ENCODE results near the gene FLVCR1.
"Not testable (repeated sequence)": the region's sequence is repeated elsewhere in the genome, so short reads cannot be mapped to it uniquely, and the experiment has no call there.

The FLVCR1 gene

GRCh38 chr1:212860713-212861581 is 2.9 kb downstream of the FLVCR1 start:
- no peak for DNase-seq

DNA sequence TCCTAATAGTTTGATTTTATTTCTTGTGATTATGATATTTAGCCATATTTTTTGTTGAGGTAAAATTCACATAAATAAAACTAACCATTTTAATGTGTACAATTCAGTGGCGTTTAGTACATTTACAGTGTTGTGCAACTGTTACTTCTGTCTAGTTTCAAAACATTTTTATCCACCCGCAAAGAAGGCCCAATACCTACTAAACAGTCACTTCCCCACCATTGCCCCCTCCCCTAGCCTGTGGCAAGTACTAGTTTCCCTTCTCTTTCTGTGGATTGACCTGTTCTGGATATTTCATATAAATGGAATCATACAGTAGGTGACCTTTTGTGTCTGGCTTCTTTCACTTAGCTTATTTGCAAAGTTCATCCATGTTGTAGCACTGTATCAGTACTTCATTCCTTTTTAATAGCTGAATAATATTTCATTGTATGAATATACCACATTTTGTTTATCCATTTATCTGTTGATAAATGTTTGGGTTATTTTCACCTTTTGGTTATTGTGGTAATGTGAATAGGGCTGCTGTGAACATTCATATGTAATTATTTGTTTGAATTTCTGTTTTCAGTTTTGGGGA is 4.1 kb downstream of the FLVCR1 start:
- DNase-seq, result no peak

DNA sequence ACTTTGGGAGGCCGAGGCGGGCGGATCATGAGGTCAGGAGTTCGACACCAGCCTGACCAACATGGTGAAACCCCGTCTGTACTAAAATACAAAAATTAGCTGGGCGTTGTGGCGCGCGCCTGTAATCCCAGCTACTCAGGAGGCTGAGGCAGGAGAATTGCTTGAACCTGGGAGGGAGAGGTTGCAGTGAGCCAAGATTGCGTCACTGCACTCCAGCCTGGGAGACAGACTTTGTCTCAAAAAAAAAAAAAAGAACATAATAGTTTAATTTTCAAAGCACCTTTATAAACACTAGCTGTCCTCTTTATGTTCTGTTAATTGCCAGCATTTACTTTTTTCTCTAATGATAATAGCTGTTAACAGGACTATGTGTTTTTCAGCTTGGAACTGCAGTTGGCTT is 5.3 kb downstream of the FLVCR1 start:
- DNase-seq, result not testable (repeated sequence)

DNA sequence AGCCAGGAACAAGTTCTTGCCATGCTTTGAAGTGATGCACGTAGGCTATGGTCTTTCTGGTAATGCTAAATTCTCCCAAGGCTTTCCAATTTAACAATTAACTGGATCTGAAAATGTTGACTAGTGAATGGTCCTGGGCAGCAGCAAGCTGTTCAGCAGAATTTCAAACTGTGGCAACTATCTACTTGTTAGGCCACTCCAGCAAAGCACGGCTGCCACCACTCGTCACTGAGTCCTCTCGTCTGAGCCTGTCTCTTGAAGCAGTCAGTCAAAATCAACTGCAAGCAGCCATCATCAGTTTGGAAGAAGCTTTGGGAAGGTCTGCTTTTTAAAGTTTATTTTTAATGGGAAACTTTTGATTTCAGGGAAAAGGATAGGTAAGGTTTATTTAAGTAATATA is 6.1 kb downstream of the FLVCR1 start:
- peak in 7 of 51 donors; percentile 1 to 35 (median 5) for DNase-seq

DNA sequence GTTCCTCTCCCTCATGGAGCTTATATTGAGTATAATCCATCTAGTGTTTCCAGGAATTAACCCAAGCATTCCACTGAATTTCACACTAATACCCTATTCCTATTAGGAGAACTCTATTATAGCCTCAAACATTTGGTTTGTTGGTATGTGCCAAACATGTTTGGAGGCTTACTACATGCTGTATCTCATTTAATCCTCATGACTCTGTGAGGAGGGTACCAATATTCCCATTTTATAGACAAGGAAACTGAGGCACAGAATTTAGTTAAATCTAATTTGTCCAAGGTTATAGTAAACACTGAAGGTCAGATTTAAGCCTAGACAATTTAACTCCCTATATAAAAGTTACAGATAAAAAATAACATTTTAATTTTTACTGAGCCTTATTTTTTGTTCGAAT is 9.1 kb downstream of the FLVCR1 start:
- no peak for DNase-seq

DNA sequence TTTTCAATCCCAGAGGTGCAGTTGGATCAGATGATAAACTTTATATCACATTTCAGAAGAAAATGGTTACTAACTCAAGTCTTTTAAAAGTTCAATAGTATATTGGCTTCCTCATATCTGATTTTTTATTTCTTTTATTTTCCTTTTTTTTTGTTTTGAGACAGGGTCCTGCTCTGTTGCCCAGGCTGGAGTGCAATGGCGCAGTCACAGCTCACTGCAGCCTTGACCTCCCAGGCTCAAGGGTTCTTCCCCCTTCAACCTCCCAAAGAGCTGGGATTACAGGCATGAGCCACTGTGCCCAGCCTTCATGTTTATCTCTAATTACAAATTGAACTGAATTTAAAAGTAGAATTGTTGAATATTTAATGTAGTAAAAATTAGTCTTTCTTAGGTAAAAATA is 13.9 kb downstream of the FLVCR1 start:
- no peak for DNase-seq

- DNase-seq, result no peak
These were observed 15.4 kb downstream of the FLVCR1 start for GRCh38 chr1:212873518-212873917.

DNA sequence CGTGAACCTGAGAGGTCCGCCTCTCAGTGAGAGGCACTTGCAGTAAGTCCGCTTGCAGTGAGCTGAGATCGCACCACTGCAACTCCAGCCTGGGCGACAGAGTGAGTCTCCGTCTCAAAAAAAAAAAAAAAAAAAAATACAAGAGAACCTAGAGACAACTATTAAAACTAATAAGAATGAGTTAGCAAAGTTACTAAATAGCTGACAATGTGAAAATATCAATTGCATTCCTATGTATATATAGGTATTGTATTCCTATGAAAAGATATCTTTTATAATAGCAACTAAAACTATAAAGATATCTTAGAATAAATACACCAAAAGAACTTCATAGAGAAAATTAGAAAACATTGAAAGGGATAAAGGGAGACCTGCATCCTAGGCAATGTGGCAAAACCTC is 20.3 kb downstream of the FLVCR1 start:
- no peak for DNase-seq

- no peak for DNase-seq
These were observed 22.0 kb downstream of the FLVCR1 start for GRCh38 chr1:212879947-212880690.

DNA sequence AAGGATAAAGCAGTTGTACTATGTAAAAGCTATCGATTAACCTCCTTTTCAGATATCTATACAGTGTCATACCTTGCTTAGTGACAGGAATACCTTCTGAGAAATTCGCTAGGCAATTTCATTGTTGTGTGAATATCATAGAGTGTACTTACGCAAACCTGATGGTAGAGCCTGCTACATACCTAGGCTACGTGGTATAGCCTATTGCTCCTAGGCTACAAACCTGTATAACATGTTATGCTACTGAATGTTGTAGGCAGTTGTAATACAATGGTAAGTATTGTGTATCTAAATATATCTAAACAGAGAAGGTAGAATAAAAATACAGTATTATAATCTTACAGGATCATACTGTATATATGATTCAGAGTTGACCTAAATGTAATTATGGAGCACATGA is 26.5 kb downstream of the FLVCR1 start:
- no peak for DNase-seq

DNA sequence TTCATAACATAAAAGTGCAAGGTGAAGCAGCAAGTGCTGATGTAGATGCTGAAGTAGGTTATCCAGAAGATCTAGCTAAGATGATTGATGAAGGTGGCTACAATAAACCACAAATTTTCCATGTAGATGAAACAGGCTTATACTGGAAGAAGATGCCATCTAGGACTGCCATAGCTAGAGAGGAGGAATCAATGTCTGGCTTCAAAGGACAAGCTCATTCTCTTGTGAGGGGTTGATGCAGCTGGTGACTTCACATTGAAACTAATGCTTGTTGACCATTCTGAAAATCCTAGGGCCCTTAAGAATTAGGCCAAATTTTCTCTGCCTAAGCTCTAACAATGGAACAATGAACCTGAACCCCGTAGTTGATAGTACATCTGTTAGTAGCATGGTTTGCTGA is 34.0 kb downstream of the FLVCR1 start:
- no peak for DNase-seq

DNA sequence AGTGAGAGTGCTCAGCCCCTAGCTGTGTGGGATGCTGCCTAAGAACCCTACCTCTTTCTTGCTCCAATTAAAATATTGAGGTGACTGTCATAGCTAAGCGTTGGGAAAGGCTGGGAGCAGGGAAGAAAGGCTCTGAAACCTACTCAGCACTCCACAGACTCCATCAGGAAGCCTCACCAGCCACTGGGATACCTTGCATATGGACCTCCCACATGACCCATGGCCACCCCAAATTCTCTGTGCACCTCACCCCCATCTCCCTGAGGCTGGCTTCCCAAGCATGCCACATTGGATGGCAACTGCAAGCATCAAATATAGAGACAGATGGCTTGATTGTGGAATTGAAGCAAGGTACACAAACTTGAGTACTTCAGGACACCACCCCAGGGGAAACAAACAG is 41.8 kb downstream of the FLVCR1 start:
- DNase-seq, result no peak

DNA sequence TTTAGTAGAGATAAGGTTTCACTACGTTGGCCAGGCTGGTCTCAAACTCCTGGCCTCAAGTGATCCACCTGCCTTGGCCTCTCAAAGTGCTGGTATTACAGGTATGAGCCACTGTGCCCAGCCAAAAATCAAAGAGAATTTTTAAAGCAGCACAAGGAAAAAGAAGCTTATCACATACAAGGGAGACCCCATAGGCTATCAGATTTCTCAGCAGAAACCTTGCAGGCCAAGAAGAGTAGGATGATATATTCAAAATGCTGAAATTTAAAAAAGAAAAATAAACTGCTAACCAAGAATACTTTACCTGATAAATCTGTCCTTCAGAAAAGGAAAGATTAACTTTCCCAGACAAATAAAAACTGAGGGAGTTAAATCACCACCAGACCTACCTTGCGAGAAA is 43.2 kb downstream of the FLVCR1 start:
- DNase-seq, result no peak

DNA sequence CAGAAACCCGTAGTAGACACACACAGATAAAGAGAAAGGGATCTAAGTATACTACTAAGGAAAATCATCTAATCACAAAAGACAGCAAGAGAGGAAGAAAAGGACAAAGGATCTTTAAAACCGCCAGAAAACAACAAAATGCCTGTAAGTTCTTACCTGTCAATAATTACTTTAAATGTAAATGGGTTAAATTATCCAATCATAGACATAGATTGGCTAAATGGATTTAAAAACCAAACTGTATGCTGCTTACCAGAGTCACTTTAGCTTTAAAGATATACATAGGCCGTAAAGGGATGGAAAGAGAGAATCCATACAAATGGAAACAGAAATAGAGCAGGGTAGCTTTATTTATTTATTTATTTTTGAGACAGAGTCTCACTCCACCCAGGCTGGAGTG is 44.0 kb downstream of the FLVCR1 start:
- no peak for DNase-seq

DNA sequence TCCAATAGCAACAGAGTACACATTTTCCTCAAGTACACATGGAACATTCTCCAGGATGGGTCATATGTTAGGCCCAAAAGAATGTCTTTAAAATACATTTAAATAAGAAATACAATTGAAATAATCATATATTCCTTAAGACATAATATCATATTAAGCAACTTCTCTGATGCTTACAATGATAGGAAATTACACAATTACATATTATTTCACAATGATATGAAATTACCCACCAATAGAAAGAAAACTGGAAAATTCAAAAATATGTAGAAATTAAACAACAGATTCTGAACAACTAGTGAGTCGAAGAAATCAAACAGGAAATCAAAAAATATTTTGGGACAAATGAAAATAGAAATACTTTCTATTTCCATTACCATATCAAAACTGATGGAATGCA is 45.6 kb downstream of the FLVCR1 start:
- no peak for DNase-seq

DNA sequence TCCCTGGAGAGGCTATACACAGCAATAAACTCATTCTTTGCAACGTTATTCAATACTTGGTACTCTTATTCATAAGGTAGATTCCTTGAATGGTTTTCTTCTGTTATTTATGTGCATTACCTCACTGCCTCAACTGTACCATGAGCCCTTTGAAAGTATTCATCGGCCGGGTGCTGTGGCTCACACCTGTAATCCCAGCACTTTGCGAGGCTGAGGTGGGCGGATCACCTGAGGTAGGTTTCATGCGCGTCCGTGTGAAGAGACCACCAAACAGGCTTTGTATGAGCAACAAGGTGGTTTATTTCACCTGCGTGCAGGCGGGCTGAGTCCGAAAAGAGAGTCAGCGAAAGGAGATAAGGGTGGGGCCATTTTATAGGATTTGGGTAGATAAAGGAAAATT is 50.0 kb downstream of the FLVCR1 start:
- not testable (repeated sequence) for DNase-seq

GRCh38 chr1:212908971-212909370 is 50.9 kb downstream of the FLVCR1 start:
- DNase-seq, result no peak

DNA sequence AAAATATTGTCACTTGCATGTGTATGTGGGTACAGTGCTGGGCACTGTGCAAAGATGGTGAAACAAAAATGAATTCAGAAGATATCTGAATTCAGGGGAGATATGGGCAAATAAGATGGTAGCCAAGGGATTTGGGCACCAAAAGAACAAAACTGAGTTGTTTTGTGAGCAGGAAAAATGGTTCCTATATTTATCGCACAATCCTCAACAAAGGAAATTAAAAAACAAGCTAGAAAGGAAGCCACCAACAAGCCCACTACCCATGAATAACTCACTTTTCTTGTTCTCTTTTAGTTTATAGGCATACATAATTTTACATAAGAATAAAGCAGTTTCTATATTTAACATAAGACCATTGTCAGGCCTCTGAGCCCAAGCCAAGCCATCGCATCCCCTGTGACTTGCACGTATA is 51.6 kb downstream of the FLVCR1 start:
- DNase-seq, result no peak

- not testable (repeated sequence) for DNase-seq
These were observed 52.1 kb downstream of the FLVCR1 start for GRCh38 chr1:212910213-212910612.

GRCh38 chr1:212913638-212914037 is 55.6 kb downstream of the FLVCR1 start:
- not testable (repeated sequence) for DNase-seq

GRCh38 chr1:212914110-212914509 is 56.0 kb downstream of the FLVCR1 start:
- not testable (repeated sequence) for DNase-seq

DNA sequence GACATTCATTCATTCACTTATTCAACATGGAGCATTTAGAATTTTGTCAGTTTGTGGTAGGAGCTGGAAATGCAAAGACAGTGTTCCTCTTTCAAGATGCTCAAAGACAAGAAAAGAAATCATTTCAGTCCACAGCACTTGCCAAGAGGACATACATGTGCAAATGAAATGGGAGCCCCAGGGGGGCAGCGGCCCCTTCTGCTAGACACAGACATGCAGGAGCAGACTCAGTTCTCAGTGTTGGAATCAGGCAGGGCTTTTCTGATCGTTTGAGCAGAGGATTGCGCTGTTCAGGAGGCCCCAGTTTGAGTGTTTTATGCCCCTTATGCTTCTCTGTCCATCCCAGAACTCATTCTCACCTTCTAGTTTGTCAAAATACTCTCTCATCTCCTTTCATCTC is 56.7 kb downstream of the FLVCR1 start:
- no peak for DNase-seq

All from hypothalamus (tissue), 51 donors.